GM19438 (cell line): Measurements from ENCODE around the gene AATK.
"Not testable (repeated sequence)": the region's sequence is repeated elsewhere in the genome, so short reads cannot be mapped to it uniquely, and the experiment has no call there.

Source experiments
- ATAC-seq: cut with Tn5 transposase; IDR thresholded peaks from one replicate; pipeline ENCODE4 v1.9.1; 2021; ENCODE audit warnings: low read depth; ENCODE audit not compliant: unreplicated experiment

Gene AATK

GRCh38 chr17:81163703-81164370 lies 2.2 kb downstream of the AATK start:
- no peak for ATAC-seq

GRCh38 chr17:81163051-81163695 lies 2.8 kb downstream of the AATK start:
- no peak for ATAC-seq

GRCh38 chr17:81162491-81162890 lies 3.5 kb downstream of the AATK start:
- no peak for ATAC-seq

- ATAC-seq: no peak
Observed at GRCh38 chr17:81161972-81162371, 4.0 kb downstream of the AATK start.

GRCh38 chr17:81161536-81161935 lies 4.5 kb downstream of the AATK start:
- ATAC-seq: no peak

- ATAC-seq: no peak
Observed at GRCh38 chr17:81160747-81161453, 5.1 kb downstream of the AATK start.

- ATAC-seq: no peak
Observed at GRCh38 chr17:81160306-81160705, 5.7 kb downstream of the AATK start.

- ATAC-seq: no peak
Observed at GRCh38 chr17:81159611-81160265, 6.3 kb downstream of the AATK start.

- no peak for ATAC-seq
Observed at GRCh38 chr17:81158688-81159590, 7.1 kb downstream of the AATK start.

- no peak for ATAC-seq
Observed at GRCh38 chr17:81157848-81158687, 8.0 kb downstream of the AATK start.

GRCh38 chr17:81156866-81157805 lies 8.9 kb downstream of the AATK start:
- ATAC-seq: no peak

GRCh38 chr17:81154961-81155360 lies 11.1 kb downstream of the AATK start:
- no peak for ATAC-seq

- ATAC-seq: not testable (repeated sequence)
Observed at GRCh38 chr17:81154016-81154415, 12.0 kb downstream of the AATK start.

GRCh38 chr17:81153340-81153803 lies 12.6 kb downstream of the AATK start:
- ATAC-seq: no peak

GRCh38 chr17:81152288-81152828 lies 13.7 kb downstream of the AATK start:
- no peak for ATAC-seq

GRCh38 chr17:81151278-81151677 lies 14.7 kb downstream of the AATK start:
- no peak for ATAC-seq

GRCh38 chr17:81150377-81151077 lies 15.5 kb downstream of the AATK start:
- no peak for ATAC-seq
